PFSK-1 (cell line): ENCODE results near the gene RARRES1.

Experiments used
- POLR2AphosphoS5 ChIP-seq: IDR thresholded peaks from 2 replicates; pipeline ENCODE4 v1.6.1; 2012; ENCODE audit warnings: low read depth, mild to moderate bottlenecking, control low read depth, low read length, moderate library complexity
- REST ChIP-seq, 2 experiments: IDR thresholded peaks; 2 replicates each; pipeline versions ENCODE4 v1.6.1 to v1.8.0; 2011 to 2012; ENCODE audit warnings: low read depth in 2 of 2, low read length in 2 of 2, control low read depth in 1 of 2, inconsistent platforms in 1 of 2, mild to moderate bottlenecking in 1 of 2, moderate library complexity in 1 of 2; ENCODE audit not compliant: insufficient read depth in 1 of 2
- TAF1 ChIP-seq: IDR thresholded peaks from 2 replicates; pipeline ENCODE4 v1.6.1; 2012; ENCODE audit warnings: low read length, control low read depth, borderline replicate concordance; ENCODE audit not compliant: insufficient read depth

- TF ChIP-seq POLR2AphosphoS5 (no peak), TAF1 (no peak), REST (IDR thresholded peaks at IDR 0.05; ENCODE audit: insufficient read depth in 1 of 2, low read depth in 2 of 2, low read length in 2 of 2) (no peak)
Measured at GRCh38 chr3:158696618-158697017, 35.6 kb downstream of the RARRES1 start.
